IPS-18a (cell line): ENCODE data around the gene FOXP2.

Source experiments
- H3K27ac ChIP-seq: one replicate; pipeline ENCODE4 v1.5.1; 2013; ENCODE audit warnings: low read length
- H3K27me3 ChIP-seq: one replicate; pipeline ENCODE4 v1.6.1; 2013; ENCODE audit warnings: mild to moderate bottlenecking, low read length; ENCODE audit not compliant: control insufficient read depth, insufficient read depth
- H3K36me3 ChIP-seq: one replicate; pipeline ENCODE4 v1.6.1; 2013; ENCODE audit warnings: low read depth, low read length; ENCODE audit not compliant: control insufficient read depth
- H3K4me1 ChIP-seq: one replicate; pipeline ENCODE4 v1.6.1; 2013; ENCODE audit warnings: low read depth, low read length; ENCODE audit not compliant: control insufficient read depth
- H3K4me3 ChIP-seq: one replicate; pipeline ENCODE4 v1.5.1; 2013; ENCODE audit warnings: low read length
- H3K9ac ChIP-seq: one replicate; pipeline ENCODE4 v1.6.1; 2013; ENCODE audit warnings: mild to moderate bottlenecking, low read length, moderate library complexity
- H3K9me3 ChIP-seq: one replicate; pipeline ENCODE4 v1.6.1; 2013; ENCODE audit warnings: low read depth, low read length; ENCODE audit not compliant: control insufficient read depth

Gene FOXP2

GRCh38 chr7:114700247-114700928, 285.8 kb downstream of the FOXP2 start:
- no peaks in the 10 kb centered on the region for H3K4me1 ChIP-seq
- no peaks in the 10 kb centered on the region for H3K36me3 ChIP-seq
- no peak overlapping the region for H3K9ac ChIP-seq
- no peak overlapping the region for H3K27ac ChIP-seq
- no peak overlapping the region for H3K4me3 ChIP-seq
- H3K27me3 ChIP-seq, result no peaks in the 10 kb centered on the region
- no peaks in the 10 kb centered on the region for H3K9me3 ChIP-seq

- H3K4me1 ChIP-seq, result no peaks in the 10 kb centered on the region
- H3K27ac ChIP-seq, result no peak overlapping the region
- H3K27me3 ChIP-seq, result no peaks in the 10 kb centered on the region
- H3K36me3 ChIP-seq, result no peaks in the 10 kb centered on the region
- H3K9me3 ChIP-seq, result no peaks in the 10 kb centered on the region
- H3K4me3 ChIP-seq, result no peak overlapping the region
- H3K9ac ChIP-seq, result no peak overlapping the region
Observed at GRCh38 chr7:114703677-114704076, 289.1 kb downstream of the FOXP2 start.

GRCh38 chr7:114708646-114709045, 294.0 kb downstream of the FOXP2 start:
- no peak overlapping the region for H3K9ac ChIP-seq
- H3K27me3 ChIP-seq, result no peaks in the 10 kb centered on the region
- no peaks in the 10 kb centered on the region for H3K36me3 ChIP-seq
- H3K9me3 ChIP-seq, result no peaks in the 10 kb centered on the region
- no peak overlapping the region for H3K4me3 ChIP-seq
- H3K4me1 ChIP-seq, result peaks cover 15% of the 10 kb centered on the region
- H3K27ac ChIP-seq, result no peak overlapping the region

GRCh38 chr7:114710499-114710898, 295.9 kb downstream of the FOXP2 start:
- Histone ChIP-seq H3K9me3 (no peaks in the 10 kb centered on the region), H3K4me1 (peaks cover 15% of the 10 kb centered on the region), H3K4me3 (no peak overlapping the region), H3K9ac (no peak overlapping the region), H3K27me3 (no peaks in the 10 kb centered on the region), H3K27ac (no peak overlapping the region), H3K36me3 (no peaks in the 10 kb centered on the region)

DNA sequence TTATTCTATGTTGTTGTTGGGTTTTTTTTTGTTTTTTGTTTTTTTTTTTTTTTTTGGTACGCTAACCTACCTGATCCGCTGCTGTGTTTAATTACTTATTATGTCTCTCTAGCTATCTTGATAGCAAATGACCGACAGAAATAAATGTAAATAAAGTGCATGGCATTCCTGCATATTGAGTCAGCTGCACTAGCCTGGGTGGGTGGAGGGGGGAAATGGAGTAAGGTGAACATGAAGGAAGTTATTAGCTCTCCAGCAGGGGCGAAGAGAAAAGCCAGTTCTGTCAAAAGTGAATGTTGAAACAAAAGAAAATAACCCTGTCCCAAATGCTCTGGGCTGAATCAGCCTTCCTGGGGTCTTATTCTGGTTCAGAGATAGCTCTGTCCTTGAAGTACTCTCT, 296.6 kb downstream of the FOXP2 start:
- Histone ChIP-seq H3K27ac (no peak overlapping the region), H3K36me3 (no peaks in the 10 kb centered on the region), H3K4me1 (peaks cover 15% of the 10 kb centered on the region), H3K9ac (no peak overlapping the region), H3K27me3 (no peaks in the 10 kb centered on the region), H3K9me3 (no peaks in the 10 kb centered on the region), H3K4me3 (no peak overlapping the region)

DNA sequence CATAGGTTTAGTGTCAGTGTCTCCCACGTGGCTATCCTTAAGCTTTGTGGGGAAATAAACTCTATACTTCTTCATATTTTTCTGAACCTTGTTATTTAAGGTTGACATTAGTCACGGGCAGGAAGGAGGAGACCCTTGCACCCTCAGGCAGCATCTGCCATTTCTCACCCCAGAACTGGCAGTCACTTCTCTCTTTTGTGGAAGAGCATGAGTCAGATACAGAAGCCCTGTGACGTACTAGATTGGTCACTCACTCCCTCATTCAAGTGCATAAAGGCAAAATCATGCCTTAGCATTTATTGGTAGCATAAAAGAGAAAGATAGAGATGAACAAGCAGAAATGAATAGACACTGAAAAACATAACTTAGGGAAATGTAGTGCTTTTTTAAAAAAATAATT, 301.3 kb downstream of the FOXP2 start:
- no peaks in the 10 kb centered on the region for H3K9me3 ChIP-seq
- H3K36me3 ChIP-seq, result no peaks in the 10 kb centered on the region
- no peak overlapping the region for H3K4me3 ChIP-seq
- H3K9ac ChIP-seq, result no peak overlapping the region
- H3K27ac ChIP-seq, result no peak overlapping the region
- H3K27me3 ChIP-seq, result no peaks in the 10 kb centered on the region
- H3K4me1 ChIP-seq, result peaks cover 8% of the 10 kb centered on the region

GRCh38 chr7:114718861-114719260, 304.2 kb downstream of the FOXP2 start:
- H3K4me1 ChIP-seq, result no peaks in the 10 kb centered on the region
- no peak overlapping the region for H3K9ac ChIP-seq
- H3K36me3 ChIP-seq, result no peaks in the 10 kb centered on the region
- H3K27me3 ChIP-seq, result no peaks in the 10 kb centered on the region
- H3K4me3 ChIP-seq, result no peak overlapping the region
- H3K9me3 ChIP-seq, result no peaks in the 10 kb centered on the region
- H3K27ac ChIP-seq, result no peak overlapping the region

- Histone ChIP-seq H3K4me3 (no peak overlapping the region), H3K36me3 (no peaks in the 10 kb centered on the region), H3K27ac (no peak overlapping the region), H3K27me3 (no peaks in the 10 kb centered on the region), H3K9ac (no peak overlapping the region), H3K4me1 (no peaks in the 10 kb centered on the region), H3K9me3 (no peaks in the 10 kb centered on the region)
Observed at GRCh38 chr7:114720725-114721124, 306.1 kb downstream of the FOXP2 start.

- Histone ChIP-seq H3K4me1 (no peaks in the 10 kb centered on the region), H3K27ac (no peak overlapping the region)
Observed at GRCh38 chr7:114722562-114722961, 307.9 kb downstream of the FOXP2 start.

DNA sequence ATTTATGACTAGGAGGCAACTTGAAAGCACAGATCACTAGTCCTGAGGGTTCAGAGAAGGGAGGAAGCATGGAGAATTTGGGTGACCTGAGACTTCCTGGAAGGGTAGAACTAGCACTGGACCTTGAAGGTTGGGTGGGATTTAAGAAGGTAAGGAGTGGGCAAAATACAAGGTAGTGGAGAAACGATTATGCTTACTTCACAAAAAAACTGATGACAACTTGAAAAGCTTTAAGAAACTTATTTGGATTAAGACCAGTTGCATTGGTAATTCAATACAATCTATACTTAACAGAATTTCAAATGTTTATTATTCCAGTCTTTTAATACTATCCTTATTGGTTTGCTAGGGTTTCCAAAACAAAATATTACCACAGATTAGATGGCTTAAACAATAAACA, 308.7 kb downstream of the FOXP2 start:
- Histone ChIP-seq H3K27ac (no peak overlapping the region), H3K4me3 (no peak overlapping the region), H3K27me3 (no peaks in the 10 kb centered on the region), H3K9me3 (no peaks in the 10 kb centered on the region), H3K9ac (no peak overlapping the region), H3K36me3 (no peaks in the 10 kb centered on the region), H3K4me1 (no peaks in the 10 kb centered on the region)

More at GRCh38 chr7:114722562-114722961, 307.9 kb downstream of the FOXP2 start:
- Histone ChIP-seq H3K9me3 (no peaks in the 10 kb centered on the region), H3K9ac (no peak overlapping the region), H3K4me3 (no peak overlapping the region), H3K27me3 (no peaks in the 10 kb centered on the region), H3K36me3 (no peaks in the 10 kb centered on the region)

- Histone ChIP-seq H3K36me3 (no peaks in the 10 kb centered on the region), H3K27ac (no peak overlapping the region), H3K4me3 (no peak overlapping the region), H3K27me3 (no peaks in the 10 kb centered on the region), H3K9ac (no peak overlapping the region), H3K9me3 (no peaks in the 10 kb centered on the region), H3K4me1 (no peaks in the 10 kb centered on the region)
Observed at GRCh38 chr7:114740095-114740494, 325.5 kb downstream of the FOXP2 start.

GRCh38 chr7:114740941-114741340, 326.3 kb downstream of the FOXP2 start:
- Histone ChIP-seq H3K27ac (no peak overlapping the region), H3K27me3 (no peaks in the 10 kb centered on the region), H3K9me3 (no peaks in the 10 kb centered on the region), H3K4me1 (no peaks in the 10 kb centered on the region), H3K9ac (no peak overlapping the region), H3K36me3 (no peaks in the 10 kb centered on the region), H3K4me3 (no peak overlapping the region)
